GM21619 (cell line): ENCODE data around the gene SLC2A14.
"Not testable (repeated sequence)": the region's sequence is repeated elsewhere in the genome, so short reads cannot be mapped to it uniquely, and the experiment has no call there.

Source experiments
- ATAC-seq: cut with Tn5 transposase; IDR thresholded peaks from one replicate; pipeline ENCODE4 v1.9.1; 2021; ENCODE audit not compliant: unreplicated experiment

Gene SLC2A14

GRCh38 chr12:7870335-7870734 is 2.4 kb downstream of the SLC2A14 start:
- no peak for ATAC-seq

DNA sequence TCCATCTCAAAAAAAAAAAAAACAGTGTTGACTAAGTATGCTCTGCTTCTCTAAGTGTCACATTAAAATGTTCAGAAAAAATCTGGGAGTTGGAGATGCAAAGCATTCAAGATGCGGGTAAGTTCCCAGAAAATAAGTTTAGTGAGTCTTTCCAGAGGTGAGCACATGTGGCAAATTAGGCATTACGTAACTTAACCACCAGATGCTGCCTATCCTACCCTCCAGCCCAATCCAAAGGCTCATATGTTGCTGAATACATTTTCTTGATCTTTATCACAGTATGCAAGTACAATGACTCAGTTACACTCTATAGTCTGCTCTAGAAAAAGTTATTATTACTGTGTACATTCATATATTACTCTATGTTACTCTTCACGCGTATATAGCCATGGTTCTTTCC is 3.6 kb downstream of the SLC2A14 start:
- no peak for ATAC-seq

GRCh38 chr12:7868391-7868790 is 4.3 kb downstream of the SLC2A14 start:
- no peak for ATAC-seq

DNA sequence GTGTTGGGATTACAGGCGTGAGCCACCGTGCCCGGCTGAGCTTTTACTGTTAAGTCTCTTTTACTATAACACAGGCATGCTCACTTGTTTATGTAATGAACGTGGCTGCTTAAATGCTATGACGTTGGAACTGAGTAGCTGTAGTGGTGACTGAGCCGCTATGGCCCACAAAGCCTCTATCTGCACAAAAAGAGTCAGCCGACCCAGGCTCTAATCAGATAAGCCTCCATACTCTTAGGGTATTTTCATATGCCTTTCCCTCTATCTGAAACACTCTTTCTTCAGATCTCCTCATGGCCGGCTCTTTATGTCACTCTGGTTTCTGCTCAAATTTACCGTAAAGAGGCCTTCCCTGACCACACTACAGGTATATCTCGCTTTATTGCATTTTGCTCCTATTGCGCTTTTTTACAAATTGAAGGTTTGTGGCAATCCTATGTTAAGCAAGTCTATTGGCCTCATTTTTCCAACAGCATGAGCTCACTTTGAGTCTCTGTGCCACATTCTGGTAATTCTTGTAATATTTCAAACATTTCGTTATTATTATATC is 8.0 kb downstream of the SLC2A14 start:
- no peak for ATAC-seq

- not testable (repeated sequence) for ATAC-seq
Observed at GRCh38 chr12:7862814-7863348, 9.8 kb downstream of the SLC2A14 start.

DNA sequence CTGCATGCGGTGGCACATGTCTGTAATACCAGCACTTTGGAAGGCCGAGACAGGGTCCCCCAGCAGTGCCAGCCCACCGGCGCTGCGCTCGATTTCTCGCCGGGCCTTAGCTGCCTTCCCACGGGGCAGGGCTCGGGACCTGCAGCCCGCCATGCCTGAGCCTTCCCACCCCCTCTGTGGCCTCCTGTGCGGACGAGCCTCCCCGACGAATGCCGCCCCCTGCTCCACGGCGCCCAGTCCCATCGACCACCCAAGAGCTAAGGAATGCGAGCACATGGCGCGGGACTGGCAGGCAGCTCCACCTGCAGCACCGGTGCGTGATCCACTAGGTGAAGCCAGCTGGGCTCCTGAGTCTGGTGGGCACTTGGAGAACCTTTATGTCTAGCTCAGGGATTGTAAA is 10.4 kb downstream of the SLC2A14 start:
- not testable (repeated sequence) for ATAC-seq

DNA sequence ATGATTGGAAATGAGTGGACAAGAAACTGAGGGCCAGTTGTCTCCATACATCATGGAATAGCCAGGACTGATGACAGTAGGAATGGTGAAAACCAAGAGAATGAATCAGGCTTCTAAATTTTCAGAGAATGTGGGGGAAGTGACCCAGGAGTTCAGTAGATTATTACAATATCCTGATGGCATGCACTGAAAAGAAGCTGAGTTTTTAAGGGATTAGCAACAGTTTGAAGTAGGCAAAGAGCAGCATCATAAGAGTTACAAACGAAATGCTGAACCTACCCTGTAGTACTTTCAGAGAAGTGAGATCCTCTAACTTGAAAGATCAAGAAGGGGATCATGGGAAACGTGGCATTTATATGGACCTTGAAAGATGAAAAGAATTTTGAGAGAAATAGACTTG is 13.2 kb downstream of the SLC2A14 start:
- no peak for ATAC-seq

DNA sequence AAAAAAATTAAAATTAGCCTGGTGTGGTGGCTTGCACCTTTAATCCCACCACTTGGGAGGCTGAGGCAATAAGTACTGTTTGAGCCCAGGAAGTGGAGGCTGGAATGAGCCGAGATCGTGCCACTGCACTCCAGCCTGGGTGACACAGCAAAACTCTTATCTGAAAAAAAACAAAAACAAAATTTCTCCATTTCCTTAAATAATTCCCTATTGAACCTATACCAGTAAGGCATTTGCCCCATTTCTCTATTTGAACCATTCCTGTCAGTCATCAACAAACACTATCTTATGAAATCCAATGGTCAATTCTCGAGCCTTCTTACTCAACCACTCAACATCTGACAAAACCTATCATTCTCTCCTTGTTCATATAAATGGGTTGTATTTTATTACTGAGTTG is 14.7 kb downstream of the SLC2A14 start:
- no peak for ATAC-seq

DNA sequence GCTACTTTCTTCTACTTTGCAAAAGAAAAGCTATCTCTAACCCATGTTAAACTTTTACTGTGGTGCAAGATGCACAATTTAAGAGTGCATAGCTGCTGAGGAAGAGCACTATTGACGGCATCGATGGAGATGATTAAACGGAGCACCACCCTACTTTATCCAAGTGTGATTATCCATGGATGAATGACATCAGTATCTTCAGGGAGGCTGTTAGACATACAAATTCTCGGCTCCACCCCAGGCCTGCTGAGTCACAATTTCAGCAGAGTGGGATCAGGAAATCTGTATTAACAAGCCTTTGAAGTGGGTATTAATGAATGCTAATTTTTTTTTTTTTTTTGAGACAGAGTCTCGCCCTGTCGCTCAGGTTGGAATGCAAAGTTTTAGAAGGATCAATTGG is 16.2 kb downstream of the SLC2A14 start:
- no peak for ATAC-seq

GRCh38 chr12:7853557-7853956 is 19.2 kb downstream of the SLC2A14 start:
- ATAC-seq: no peak

DNA sequence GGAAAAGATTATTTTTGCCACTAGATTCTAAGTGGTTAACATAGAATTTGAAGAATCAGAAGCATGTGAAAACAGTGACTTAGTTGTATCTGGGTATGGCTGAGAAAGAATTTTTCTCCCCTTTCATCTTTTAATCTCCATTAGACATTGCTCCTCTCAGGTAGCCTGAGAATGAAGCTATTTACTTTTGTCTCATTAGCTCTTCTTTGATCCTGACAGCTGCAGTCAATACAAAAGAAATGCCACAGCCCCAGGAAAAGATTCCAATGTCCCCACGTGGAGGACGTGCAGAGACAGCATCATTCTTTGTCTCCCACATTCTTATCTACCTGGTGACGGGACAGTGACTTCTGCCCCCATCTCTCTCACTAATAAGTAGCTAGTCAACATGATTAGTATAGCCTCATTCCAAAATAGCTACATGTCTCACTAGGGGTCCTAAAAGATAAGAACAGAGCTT is 21.1 kb downstream of the SLC2A14 start:
- ATAC-seq: not testable (repeated sequence)

DNA sequence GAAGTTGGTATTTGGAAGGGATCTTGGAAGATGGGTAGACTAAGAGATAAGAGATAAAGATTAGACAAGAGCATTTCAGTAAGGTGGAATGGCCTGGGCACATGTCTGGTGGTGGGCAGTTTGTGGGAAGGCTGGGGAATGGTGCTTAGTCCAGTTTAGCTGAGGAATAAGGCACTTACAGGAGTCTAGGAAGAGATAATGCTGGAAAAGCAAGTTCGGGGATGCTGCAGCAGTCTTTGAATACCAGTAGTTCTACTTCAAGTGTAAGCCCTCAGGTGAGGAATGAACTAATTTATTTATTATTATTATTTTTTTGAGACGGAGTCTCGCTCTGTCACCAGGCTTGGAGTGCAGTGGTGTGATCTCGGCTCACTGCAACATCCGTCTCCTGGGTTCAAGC is 22.6 kb downstream of the SLC2A14 start:
- not testable (repeated sequence) for ATAC-seq

GRCh38 chr12:7848098-7848422 is 24.7 kb downstream of the SLC2A14 start:
- not testable (repeated sequence) for ATAC-seq

- peak; percentile 48 for ATAC-seq
Observed at GRCh38 chr12:7847226-7848097, 25.3 kb downstream of the SLC2A14 start.

GRCh38 chr12:7844116-7844515 is 28.6 kb downstream of the SLC2A14 start:
- ATAC-seq: no peak

DNA sequence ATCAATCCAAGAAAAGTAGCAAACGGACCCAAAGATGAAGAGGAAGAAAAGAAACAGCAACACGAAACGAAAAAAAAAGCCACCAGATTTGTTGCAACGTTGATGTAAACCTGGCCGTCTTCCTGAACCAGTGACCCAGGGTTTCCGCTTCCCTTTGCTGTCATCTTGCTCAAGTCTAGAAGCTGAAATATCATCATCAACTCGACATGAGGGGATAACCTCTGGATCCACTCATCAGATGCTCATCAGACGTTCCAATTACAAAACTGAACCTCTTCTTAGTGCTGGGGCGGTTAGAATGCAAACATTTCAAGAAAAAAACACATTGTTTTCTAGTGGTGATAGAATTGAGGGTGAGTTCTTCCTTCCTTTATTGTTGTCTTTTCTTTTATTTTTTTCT is 29.1 kb downstream of the SLC2A14 start:
- ATAC-seq: not testable (repeated sequence)

DNA sequence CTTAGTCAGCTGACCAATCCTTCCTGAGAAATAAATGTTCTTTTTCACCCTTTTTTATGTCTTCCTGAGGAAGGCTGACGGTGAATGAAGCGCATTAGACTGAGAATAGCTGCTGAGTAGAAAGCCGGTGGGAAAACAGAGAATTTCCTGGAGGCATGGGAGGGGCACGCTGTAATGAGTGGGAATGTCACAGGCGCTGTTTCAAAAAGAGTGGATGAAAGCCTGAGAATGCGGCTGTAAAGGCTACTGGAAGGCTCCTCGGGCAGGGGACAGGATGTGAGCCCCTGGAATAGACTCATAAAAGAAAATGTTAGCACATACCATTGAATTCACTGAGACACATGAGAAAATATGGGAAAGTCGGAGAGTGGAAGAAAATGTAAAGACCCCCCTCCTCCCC is 29.6 kb downstream of the SLC2A14 start:
- ATAC-seq: not testable (repeated sequence)

DNA sequence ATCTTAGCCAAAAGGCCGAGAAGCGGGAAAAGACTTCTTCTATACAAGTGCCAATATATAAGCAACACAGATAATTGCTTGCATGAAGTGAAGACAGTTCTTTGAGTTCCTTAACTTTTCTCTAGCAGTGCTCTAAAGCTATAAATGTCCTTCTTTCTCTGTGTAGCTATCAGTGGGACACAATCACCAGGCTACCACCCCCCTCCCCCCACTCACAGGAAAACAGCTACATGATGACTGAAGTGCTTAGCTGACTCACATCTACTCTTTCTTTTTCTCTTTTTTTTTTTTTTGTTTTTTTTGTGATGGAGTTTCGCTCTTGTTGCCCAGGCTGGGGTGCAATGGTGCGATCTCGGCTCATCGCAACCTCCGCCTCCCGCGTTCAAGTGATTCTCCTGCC is 30.3 kb downstream of the SLC2A14 start:
- not testable (repeated sequence) for ATAC-seq

DNA sequence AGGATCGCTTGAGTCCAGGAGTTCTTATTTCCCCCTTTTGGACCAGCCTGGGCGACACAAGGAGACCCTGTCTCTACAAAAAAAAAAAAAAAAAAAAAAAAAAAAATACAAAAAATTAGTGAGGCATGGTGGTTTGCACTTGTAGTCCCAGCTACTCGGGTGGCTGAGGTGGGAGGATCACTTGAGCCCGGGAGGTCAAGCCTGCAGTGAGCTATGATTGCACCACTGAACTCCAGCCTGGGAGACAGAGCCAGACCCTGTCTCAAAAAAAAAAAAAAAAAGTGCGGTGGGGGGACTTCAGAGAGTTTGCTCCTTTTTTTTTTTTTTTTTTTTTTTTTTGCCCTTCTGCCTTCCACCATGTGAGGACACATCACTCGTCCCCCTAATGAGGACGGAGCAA is 32.9 kb downstream of the SLC2A14 start:
- ATAC-seq: not testable (repeated sequence)

DNA sequence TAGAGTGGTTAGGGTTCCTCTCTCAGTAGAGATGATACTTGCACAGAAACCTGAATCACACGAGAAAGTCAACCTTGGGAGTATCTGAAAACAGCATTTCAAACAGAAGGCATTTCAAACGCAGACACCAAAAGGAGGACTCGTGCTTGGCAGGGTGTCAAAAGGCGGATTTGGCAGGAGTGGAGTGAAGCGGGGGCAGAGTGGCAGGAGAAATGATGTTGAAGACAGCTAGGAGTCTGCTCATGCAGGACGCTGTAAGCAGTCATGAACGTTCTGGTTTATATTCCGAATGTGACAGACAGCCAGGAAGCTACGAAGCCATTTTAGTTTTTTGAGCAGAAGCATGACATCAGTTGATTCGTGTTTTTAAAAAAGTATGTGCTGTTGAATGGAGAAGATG is 33.5 kb downstream of the SLC2A14 start:
- not testable (repeated sequence) for ATAC-seq

- no peak for ATAC-seq
Observed at GRCh38 chr12:7837366-7837765, 35.3 kb downstream of the SLC2A14 start.

DNA sequence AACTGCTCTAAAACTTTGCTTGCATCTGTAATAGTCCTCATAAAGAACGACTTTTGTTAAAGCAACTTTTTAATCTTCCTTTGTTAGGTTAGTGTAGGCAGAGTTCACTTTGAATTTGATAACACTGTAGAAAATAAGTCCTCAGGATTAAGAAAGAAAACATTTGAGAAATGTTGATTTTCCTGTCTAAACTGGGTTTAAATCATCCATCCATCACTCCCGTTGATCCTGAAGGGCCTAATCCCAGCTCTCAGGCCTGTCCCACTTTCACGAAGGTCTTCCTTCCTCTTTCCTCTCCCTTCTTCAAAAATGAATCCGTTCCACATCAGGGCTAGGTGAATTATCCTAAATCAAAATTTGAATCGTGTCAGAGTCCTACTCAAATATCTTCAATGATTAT is 36.9 kb downstream of the SLC2A14 start:
- no peak for ATAC-seq
